COLO668 (cell line): ENCODE results near the gene RPL34.
A peak's percentile ranks its signal among the peaks of the same experiment; 100 is the strongest.
"Not testable (repeated sequence)": the region's sequence is repeated elsewhere in the genome, so short reads cannot be mapped to it uniquely, and the experiment has no call there.

Experiments
- DNase-seq: peaks from one replicate; lab custom pipeline; 2025; ENCODE audit not compliant: unreplicated experiment; lab: John Stamatoyannopoulos, UW

The RPL34 gene

DNA sequence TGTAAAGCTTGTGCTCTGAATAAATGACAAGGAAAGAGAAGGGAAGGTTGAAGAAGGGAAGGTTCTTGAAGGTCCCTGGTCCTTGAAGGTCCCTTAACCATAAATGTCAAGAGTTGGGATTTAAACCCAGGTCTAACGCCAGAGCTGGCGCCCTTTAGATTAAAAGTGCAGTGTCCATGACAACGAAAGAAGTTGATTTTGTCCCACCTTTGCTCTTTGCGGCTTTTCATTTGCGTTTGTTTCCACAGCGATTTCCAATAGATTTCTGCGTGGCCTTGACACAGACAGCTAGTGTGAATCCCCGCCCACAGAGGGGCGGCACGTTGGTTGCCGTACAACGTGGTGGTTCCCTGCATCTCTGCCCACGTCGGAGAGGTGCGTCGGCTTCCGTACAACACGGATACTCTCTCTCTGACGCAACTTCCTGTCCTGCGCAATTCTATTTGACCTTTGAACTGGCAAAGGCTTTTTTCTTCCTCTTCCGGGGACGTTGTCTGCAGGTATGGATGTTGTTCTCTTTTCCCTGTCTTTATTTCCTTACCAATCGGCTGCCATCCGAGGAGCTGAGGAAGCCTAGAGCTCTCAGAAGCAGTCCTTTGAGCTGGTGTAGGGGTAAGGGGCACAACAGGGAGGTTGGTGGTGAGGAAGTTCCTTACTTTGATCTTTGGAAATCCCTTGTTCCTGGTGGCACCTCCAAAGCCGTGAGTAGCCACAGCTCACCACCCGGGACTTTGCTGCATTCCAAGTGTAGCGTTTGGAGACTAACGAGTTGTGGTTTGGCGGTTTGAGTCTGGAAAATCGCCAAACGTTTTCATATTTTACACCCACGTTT lies at the start of gene RPL34:
TSS of gene RPL34 (plus strand) at position 476 of the 832 bp plus-strand sequence. CDS start 1,384 bp downstream, outside the sequence.
- peak; percentile 96 for DNase-seq

DNA sequence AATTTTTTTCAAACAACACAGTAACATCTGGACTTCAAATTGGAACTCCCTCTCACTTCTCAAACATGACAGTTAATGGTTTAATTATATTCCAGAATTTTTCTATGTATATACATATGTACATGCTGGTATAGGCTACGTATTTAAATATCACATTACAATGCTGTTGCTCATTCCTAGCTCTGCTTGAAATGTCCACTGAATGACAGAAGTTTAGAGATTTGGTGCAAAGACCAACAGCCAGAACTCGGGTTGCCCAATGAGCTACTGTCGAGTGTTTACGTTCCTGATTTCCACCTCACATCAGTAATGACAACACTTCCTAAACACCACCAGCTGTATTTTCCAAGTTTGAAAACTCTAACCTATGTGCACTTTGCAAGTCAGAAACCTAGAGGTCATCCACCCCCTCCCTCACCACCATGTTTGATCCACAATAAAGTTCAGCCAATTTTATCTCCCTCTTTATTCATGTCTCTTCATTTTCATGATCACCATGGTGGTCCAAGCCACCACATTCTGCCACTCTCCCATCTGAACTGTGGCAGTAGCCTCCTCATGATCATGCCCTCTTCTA lies 49.3 kb upstream of the RPL34 start:
- no peak for DNase-seq

DNA sequence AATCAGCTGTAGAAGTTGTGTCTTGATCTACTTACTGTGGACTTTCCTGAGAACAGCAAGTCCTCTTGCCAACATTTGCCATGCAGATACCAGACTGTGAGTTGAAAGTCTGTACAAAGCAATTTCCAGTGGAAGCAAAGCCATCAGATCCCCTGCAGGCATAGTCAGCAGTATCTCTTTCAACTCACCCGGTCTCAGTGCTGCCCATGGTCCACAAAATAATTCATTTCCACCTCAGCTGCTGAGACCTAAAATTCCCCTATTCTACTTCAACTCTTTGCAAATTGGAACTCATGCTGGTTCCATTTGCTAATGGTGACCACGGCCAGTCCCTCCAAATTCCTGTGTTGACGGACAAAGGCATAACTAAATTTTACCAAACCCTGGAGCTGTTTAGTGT lies 46.0 kb upstream of the RPL34 start:
- DNase-seq, result no peak

DNA sequence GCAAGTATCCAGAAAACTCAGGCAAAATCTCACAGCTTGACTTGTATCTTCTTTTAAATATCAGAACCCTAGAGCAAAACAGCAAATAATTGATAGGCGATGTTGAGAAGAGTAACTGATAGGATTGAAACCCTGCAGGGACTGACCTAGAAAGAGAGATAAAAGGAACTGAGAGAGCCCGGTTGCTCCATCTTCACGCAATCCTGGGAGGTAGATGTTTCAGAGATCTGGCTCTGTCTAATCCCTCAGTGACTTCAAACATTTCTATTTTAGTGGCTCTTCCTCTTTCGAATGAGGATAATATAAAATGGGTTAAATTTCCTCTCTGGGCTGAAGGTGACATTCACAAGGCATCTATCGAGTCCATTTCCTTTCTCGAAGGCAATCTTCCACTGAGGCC lies 39.3 kb upstream of the RPL34 start:
- no peak for DNase-seq

GRCh38 chr4:108586778-108587177 lies 33.6 kb upstream of the RPL34 start:
- DNase-seq, result no peak

- no peak for DNase-seq
Measured at GRCh38 chr4:108588878-108589277, 31.5 kb upstream of the RPL34 start.

GRCh38 chr4:108589961-108590360 lies 30.4 kb upstream of the RPL34 start:
- no peak for DNase-seq

- no peak for DNase-seq
Measured at GRCh38 chr4:108590776-108591175, 29.6 kb upstream of the RPL34 start.

- DNase-seq, result no peak
Measured at GRCh38 chr4:108592674-108592986, 27.7 kb upstream of the RPL34 start.

DNA sequence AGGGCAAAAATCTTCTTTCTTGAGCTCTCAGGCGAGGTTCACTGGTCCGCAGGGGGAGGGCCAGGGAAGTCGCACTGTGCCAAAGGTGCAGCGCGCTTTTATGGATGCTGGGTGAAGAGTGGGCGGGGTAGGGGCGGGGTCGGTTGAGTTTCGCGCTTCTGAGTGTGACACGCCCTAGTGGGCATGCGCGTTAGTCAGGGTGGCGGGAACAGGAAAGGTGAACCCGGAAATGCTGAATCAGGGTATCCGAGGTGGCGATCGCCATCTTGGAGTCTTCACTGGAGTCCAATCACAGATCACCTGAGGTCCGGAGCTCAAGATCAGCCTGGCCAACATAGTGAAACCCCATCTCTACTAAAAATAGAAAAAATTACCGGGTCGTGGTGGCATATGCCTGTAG lies 26.1 kb upstream of the RPL34 start:
- not testable (repeated sequence) for DNase-seq

DNA sequence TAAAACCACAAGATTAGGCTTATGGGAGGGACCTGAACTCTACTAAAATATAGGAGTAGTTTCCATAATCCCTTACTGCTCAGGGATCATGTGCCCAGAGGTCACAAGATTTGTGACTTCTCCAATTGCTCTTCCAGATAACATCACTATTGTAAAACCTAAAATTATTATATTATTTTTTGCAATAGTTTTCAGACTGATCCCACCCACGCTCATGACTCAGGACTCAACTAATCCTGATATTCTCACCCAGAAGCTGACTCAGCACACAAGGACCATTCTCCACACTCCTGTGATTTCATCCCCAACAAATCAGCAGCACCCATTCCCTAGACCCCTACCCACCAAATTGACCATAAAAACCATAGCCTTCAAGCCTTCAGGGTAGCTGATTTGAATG lies 24.0 kb upstream of the RPL34 start:
- no peak for DNase-seq

DNA sequence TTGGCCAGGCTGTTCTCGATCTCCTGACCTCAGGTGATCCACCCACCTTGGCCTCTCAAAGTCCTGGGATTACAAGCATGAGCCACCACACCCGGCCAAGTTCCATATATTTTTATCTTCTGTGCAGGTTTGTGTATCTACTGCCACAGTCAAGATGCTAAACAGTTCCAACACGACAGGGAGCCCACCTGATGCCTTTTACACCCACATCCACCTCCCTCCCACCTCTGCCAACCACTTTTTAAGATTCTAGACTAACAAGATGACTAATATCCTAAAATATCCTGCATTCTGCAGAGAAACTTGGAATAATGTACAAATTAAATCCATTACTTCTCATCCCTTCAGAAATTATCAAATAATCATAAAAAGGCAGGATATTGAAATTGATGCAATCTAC lies 19.3 kb upstream of the RPL34 start:
- no peak for DNase-seq

DNA sequence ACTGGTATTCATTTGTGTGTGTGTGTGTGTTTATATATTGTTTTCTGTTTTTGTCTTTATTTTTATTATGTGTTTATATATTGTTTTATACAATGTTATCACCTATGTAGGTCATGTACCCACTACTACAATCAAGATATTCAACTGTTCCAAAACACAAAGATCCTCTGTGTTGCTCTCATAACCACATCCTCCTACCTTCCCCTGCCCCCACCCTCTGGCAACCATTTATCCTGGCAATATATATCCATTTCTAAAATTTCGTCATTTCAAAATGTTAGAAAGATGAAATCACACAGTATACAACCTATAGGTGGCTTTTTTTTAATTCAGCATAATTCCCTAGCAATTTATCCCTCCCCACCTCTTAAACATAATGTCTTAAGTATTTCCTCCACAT lies 18.8 kb upstream of the RPL34 start:
- no peak for DNase-seq

DNA sequence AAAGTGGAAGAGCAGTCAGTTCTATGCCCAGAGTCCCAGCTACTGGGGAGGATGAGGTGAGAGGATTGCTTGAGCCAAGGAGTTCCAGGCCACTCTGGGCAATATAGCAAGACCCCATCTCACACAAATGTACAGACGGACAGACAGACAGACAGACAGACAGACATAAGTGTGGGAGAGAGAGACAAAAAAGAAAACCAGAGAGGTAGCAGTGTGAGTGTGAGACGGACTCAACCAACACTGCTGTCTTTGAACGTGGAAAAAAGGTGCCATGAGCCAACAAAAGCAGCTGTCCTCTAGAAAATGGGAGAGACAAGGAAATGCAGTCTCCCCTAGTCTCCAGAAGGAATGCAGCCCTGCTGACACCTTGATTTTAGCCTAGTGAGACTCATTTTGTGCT lies 18.2 kb upstream of the RPL34 start:
- no peak for DNase-seq

- no peak for DNase-seq
Measured at GRCh38 chr4:108607079-108607815, 13.1 kb upstream of the RPL34 start.

- no peak for DNase-seq
Measured at GRCh38 chr4:108611365-108611764, 9.0 kb upstream of the RPL34 start.

DNA sequence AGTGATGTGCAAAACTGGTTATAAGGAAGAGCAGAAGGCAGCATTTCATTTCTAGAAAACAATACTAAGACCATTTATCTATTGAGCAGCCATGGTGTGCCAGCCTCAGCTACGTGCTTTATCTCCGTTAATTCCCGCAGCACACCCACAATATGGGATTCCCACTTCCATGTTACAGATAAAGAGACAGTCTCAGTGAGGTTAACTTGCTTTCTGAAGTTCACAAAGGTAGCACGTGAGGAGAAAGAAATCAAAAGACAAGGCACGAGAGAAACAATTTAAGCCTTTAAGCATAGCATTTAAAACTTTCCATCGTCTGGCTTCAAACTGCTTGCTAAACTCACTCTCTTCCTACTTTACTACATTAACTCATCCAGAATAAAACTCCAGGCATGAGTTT lies 8.0 kb upstream of the RPL34 start:
- DNase-seq, result no peak

DNA sequence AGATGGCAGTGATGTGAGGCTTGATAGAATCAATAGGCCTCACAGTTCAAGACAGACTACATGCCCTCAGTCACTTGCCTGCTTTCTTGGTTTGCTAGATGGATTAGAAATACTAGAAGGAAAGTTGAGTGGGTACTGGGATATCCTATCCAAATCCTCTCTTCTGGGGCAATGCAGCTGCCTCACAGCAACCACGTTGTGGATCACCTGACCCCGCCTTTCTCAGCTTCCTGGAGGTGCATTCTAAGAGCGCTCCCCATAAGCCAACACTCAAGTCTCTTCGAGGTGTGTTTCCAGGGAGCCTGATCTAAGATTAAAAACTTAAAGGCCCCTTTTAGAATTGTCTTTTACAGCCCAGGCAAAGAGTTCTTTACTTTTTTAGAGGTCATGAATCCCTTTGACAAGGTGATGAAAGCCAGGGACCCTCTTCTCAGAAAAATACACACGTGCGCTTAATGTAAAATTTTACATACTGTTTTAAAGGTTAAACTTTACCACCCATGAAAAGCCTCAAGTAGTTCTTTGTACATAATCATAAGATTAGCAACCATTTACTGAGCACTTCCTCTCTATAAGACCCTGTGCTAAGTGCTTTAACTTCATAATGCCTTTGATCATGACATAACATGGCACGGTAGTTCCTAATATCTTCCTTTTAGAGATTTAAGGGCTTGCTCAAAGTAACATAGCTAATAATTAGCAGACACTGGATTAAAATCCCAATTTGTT lies 840 bp upstream of the RPL34 start:
- DNase-seq, result no peak

- DNase-seq, result no peak
Measured at GRCh38 chr4:108620933-108621905, 843 bp downstream of the RPL34 start.

GRCh38 chr4:108622022-108622421 lies 1.6 kb downstream of the RPL34 start:
- no peak for DNase-seq
